ENCODE results near the gene ADGRV1. TPM values are rescaled to one million over a fixed set of nuclear protein-coding genes. Genes with fewer than 3 reads are reported as not detected.
"Not testable (repeated sequence)": the region's sequence is repeated elsewhere in the genome, so short reads cannot be mapped to it uniquely, and the experiment has no call there.

Gene ADGRV1
- total RNA-seq, 2 experiments from 2014 or later, result not detected

DNA sequence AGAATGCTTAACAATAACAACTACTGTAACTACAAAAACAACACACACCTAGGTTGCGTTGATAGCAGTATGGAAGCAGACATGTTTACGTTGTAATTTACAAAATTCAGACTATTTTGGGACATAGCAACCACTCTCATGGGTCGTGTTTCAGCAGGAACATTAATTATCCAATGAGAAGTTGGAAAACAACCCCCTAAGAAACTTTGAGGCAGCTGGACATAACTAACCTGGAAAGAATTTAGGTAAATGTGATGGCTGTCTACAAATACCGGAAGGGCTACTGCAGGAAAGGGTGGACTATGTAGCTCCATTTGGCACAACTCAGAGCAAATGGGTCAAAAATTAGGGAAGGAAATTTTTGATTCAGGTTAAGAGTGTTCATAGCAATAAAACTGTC, 409.3 kb downstream of the ADGRV1 start:
- Histone ChIP-seq H3K4me3 (ENCODE audit: low read depth, low read length, poor library complexity, severe bottlenecking) (no peak overlapping the region), H3K4me1 (ENCODE audit: insufficient read depth, low read length, poor library complexity, severe bottlenecking) (no peaks in the 10 kb centered on the region), H3K9me2 (ENCODE audit: insufficient read depth, low read length) (no peaks in the 10 kb centered on the region), H3K79me2 (ENCODE audit: insufficient read depth, low read depth, low read length) (no peaks in the 10 kb centered on the region), H3K9me3 (ENCODE audit: low read length) (no peaks in the 10 kb centered on the region), H3K4me2 (ENCODE audit: low read length) (no peak overlapping the region), H3K27ac (ENCODE audit: low read depth, low read length, poor library complexity, severe bottlenecking) (no peak overlapping the region), H4K20me1 (ENCODE audit: insufficient read depth, low read length) (no peaks in the 10 kb centered on the region), H2AFZ (ENCODE audit: low read length) (no peak overlapping the region), H3K36me3 (ENCODE audit: insufficient read depth, low read length) (no peaks in the 10 kb centered on the region)
- BruUV-seq (replicated peaks), result no TSS peak
- ChIA-PET POLR2A (no interaction called here), CTCF (ENCODE audit: unreplicated experiment) (no interaction called here)
- TF ChIP-seq EZH2phosphoT487 (IDR thresholded peaks at IDR 0.05; ENCODE audit: borderline replicate concordance, low read depth, low read length), result no peak
- TF ChIP-seq, protein P1, sequence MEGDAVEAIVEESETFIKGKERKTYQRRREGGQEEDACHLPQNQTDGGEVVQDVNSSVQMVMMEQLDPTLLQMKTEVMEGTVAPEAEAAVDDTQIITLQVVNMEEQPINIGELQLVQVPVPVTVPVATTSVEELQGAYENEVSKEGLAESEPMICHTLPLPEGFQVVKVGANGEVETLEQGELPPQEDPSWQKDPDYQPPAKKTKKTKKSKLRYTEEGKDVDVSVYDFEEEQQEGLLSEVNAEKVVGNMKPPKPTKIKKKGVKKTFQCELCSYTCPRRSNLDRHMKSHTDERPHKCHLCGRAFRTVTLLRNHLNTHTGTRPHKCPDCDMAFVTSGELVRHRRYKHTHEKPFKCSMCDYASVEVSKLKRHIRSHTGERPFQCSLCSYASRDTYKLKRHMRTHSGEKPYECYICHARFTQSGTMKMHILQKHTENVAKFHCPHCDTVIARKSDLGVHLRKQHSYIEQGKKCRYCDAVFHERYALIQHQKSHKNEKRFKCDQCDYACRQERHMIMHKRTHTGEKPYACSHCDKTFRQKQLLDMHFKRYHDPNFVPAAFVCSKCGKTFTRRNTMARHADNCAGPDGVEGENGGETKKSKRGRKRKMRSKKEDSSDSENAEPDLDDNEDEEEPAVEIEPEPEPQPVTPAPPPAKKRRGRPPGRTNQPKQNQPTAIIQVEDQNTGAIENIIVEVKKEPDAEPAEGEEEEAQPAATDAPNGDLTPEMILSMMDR (conservative IDR thresholded peaks at IDR 0.05; ENCODE audit: low read length), result no peak
- DNase-seq (ENCODE audit: low spot score), result no peak
- intact Hi-C loops (cut with micrococcal nuclease; ENCODE audit: unreplicated experiment), result no loop called here

DNA sequence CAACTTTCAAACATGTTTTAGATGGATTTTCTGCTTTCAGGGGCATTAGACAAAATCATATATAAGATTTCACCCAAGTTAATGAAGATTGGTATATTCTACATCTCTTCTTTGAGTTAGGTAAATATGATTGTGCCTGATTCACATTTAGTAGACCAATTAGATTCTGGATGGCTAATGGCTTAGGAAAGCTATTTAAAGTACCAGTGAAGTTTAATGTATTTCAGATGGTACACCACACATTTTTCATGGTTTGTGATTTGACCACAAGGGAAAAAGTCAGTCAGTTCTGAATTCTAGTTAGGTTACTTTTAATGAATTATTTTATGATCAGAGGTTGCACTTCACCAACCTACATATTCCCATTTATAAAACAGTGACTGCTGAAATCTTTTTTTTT, 409.7 kb downstream of the ADGRV1 start:
- H3K4me3 ChIP-seq (ENCODE audit: low read depth, low read length, poor library complexity, severe bottlenecking), result no peak overlapping the region
- H3K9me3 ChIP-seq (ENCODE audit: low read length), result no peaks in the 10 kb centered on the region
- DNase-seq (ENCODE audit: low spot score), result no peak
- H3K4me2 ChIP-seq (ENCODE audit: low read length), result no peak overlapping the region
- H2AFZ ChIP-seq (ENCODE audit: low read length), result no peak overlapping the region
- no peaks in the 10 kb centered on the region for H4K20me1 ChIP-seq (ENCODE audit: insufficient read depth, low read length)
- CTCF ChIA-PET (ENCODE audit: unreplicated experiment), result no interaction called here
- no TSS peak for BruUV-seq (replicated peaks)
- H3K79me2 ChIP-seq (ENCODE audit: insufficient read depth, low read depth, low read length), result no peaks in the 10 kb centered on the region
- TF ChIP-seq EZH2phosphoT487 (IDR thresholded peaks at IDR 0.05; ENCODE audit: borderline replicate concordance, low read depth, low read length), result no peak
- TF ChIP-seq, protein P1 (conservative IDR thresholded peaks at IDR 0.05; ENCODE audit: low read length), result no peak
- no peak overlapping the region for H3K27ac ChIP-seq (ENCODE audit: low read depth, low read length, poor library complexity, severe bottlenecking)
- H3K36me3 ChIP-seq (ENCODE audit: insufficient read depth, low read length), result no peaks in the 10 kb centered on the region
- H3K9me2 ChIP-seq (ENCODE audit: insufficient read depth, low read length), result no peaks in the 10 kb centered on the region
- intact Hi-C loops (cut with micrococcal nuclease; ENCODE audit: unreplicated experiment), result no loop called here
- H3K4me1 ChIP-seq (ENCODE audit: insufficient read depth, low read length, poor library complexity, severe bottlenecking), result no peaks in the 10 kb centered on the region
- POLR2A ChIA-PET, result no interaction called here

DNA sequence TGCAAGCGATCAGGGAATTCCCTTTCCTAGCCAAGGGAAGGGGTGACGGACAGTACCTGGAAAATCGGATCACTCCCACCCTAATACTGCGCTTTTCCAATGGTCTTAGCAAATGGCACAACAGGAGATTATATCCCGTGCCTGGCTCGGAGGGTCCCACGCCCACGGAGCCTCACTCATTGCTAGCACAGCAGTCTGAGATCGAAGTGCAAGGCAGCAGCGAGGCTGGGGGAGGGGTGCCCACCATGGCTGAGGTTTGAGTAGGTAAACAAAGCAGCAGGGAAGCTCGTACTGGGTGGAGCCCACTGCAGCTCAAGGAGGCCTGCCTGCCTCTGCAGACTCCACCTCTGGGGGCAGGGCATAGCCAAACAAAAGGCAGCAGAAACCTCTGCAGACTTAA, 411.3 kb downstream of the ADGRV1 start:
- BruUV-seq (replicated peaks); H2AFZ ChIP-seq (ENCODE audit: low read length); CTCF ChIA-PET (ENCODE audit: unreplicated experiment); H3K36me3 ChIP-seq (ENCODE audit: insufficient read depth, low read length); H3K9me2 ChIP-seq (ENCODE audit: insufficient read depth, low read length); DNase-seq (ENCODE audit: low spot score); H3K9me3 ChIP-seq (ENCODE audit: low read length); H3K4me2 ChIP-seq (ENCODE audit: low read length); intact Hi-C loops (cut with micrococcal nuclease; ENCODE audit: unreplicated experiment); H4K20me1 ChIP-seq (ENCODE audit: insufficient read depth, low read length); H3K79me2 ChIP-seq (ENCODE audit: insufficient read depth, low read depth, low read length); H3K4me1 ChIP-seq (ENCODE audit: insufficient read depth, low read length, poor library complexity, severe bottlenecking); H3K27ac ChIP-seq (ENCODE audit: low read depth, low read length, poor library complexity, severe bottlenecking); H3K4me3 ChIP-seq (ENCODE audit: low read depth, low read length, poor library complexity, severe bottlenecking): not testable (repeated sequence)
- POLR2A ChIA-PET, result interaction anchor here (0.7 kb wide), 1 partner anchor 101 kb away, joined by 3 read pairs; no protein-coding TSS in a partner anchor
